ENCODE results near the gene USP35.

USP35 gene

GRCh38 chr11:78241475-78241874 lies 52.8 kb downstream of the USP35 start:
- no peak for DNase-seq

GRCh38 chr11:78244080-78244479 lies 55.4 kb downstream of the USP35 start:
- DNase-seq, result no peak

- DNase-seq, result no peak
Measured at GRCh38 chr11:78244546-78245255, 56.0 kb downstream of the USP35 start.

- no peak for DNase-seq
Measured at GRCh38 chr11:78248191-78248590, 59.5 kb downstream of the USP35 start.

GRCh38 chr11:78248903-78249302 lies 60.2 kb downstream of the USP35 start:
- no peak for DNase-seq

- DNase-seq, result no peak
Measured at GRCh38 chr11:78250099-78250498, 61.4 kb downstream of the USP35 start.

- DNase-seq, result no peak
Measured at GRCh38 chr11:78251083-78251775, 62.5 kb downstream of the USP35 start.

- no peak for DNase-seq
Measured at GRCh38 chr11:78253797-78254196, 65.1 kb downstream of the USP35 start.

GRCh38 chr11:78254268-78254667 lies 65.5 kb downstream of the USP35 start:
- DNase-seq, result no peak

GRCh38 chr11:78255919-78256318 lies 67.2 kb downstream of the USP35 start:
- DNase-seq, result no peak

GRCh38 chr11:78256962-78257361 lies 68.2 kb downstream of the USP35 start:
- DNase-seq, result no peak

GRCh38 chr11:78257654-78258053 lies 68.9 kb downstream of the USP35 start:
- DNase-seq, result no peak

GRCh38 chr11:78259777-78260487 lies 71.2 kb downstream of the USP35 start:
- no peak for DNase-seq

GRCh38 chr11:78261367-78261766 lies 72.6 kb downstream of the USP35 start:
- no peak for DNase-seq

- DNase-seq, result no peak
Measured at GRCh38 chr11:78261828-78262227, 73.1 kb downstream of the USP35 start.

- no peak for DNase-seq
Measured at GRCh38 chr11:78262238-78262637, 73.5 kb downstream of the USP35 start.

GRCh38 chr11:78262691-78263090 lies 74.0 kb downstream of the USP35 start:
- no peak for DNase-seq

Measured in activated CD8-positive, alpha-beta memory T cell treated with anti-CD3 and anti-CD28 coated beads, Interleukin-2, amount 50 U/mL, for 4 hours (primary cell).